Caco-2 (cell line): ENCODE data around the gene TCTN1. TPM values are rescaled to one million over a fixed set of nuclear protein-coding genes. Genes with fewer than 3 reads are reported as not detected.

ENCODE experiments used
- BruUV-seq: library from RNA; stranded (reverse); fragments of 400-500 nt; replicated peaks from 2 replicates; lab custom pipeline; 2021; lab: Mats Ljungman, UMichigan
- CTCF ChIA-PET: fragments of 300-600 bp; sonication (Branson Sonifier 250); formaldehyde crosslinking; loops from one replicate; lab custom pipeline; 2022; ENCODE audit warnings: antibody characterized with exemption; lab: Charles Lee
- POLR2A ChIA-PET: fragments of 300-600 bp; sonication (Branson Sonifier 250); formaldehyde crosslinking; loops from one replicate; lab custom pipeline; 2022; ENCODE audit warnings: antibody characterized with exemption; lab: Charles Lee
- DNase-seq, 2 experiments: peaks; one replicate each; pipeline versions ENCODE4 v3.0.0 to v3.0.0-alpha.2; 2020 to 2022
- H3K27me3 ChIP-seq: replicated peaks from 2 replicates; pipeline ENCODE4 v1.6.0; 2011; ENCODE audit warnings: low read length; ENCODE audit not compliant: control insufficient read depth, insufficient read depth
- H3K36me3 ChIP-seq: 2 replicates; pipeline ENCODE4 v1.5.1; 2011; ENCODE audit warnings: low read length; ENCODE audit not compliant: control insufficient read depth, insufficient read depth
- H3K4me1 ChIP-seq: fragments of 250-450 bp; sonication (Bioruptor Pico); 2 replicates; pipeline ENCODE4 v1.5.1; 2020; ENCODE audit warnings: mild to moderate bottlenecking
- H3K4me3 ChIP-seq: 2 replicates; pipeline ENCODE4 v1.5.1; 2011; ENCODE audit warnings: low read depth, mild to moderate bottlenecking, control low read depth, low read length
- H3K9me3 ChIP-seq: fragments of 250-450 bp; sonication (Bioruptor Pico); 2 replicates; pipeline ENCODE4 v1.5.1; 2020; ENCODE audit warnings: mild to moderate bottlenecking, moderate library complexity
- H3K27ac Mint-ChIP-seq: one replicate; pipeline ENCODE4 v1.8.0; 2022; ENCODE audit warnings: mixed read lengths; ENCODE audit not compliant: unreplicated experiment
- H3K27me3 Mint-ChIP-seq: one replicate; pipeline ENCODE4 v1.8.0; 2022; ENCODE audit warnings: mixed read lengths; ENCODE audit not compliant: insufficient read depth, unreplicated experiment
- H3K36me3 Mint-ChIP-seq: one replicate; pipeline ENCODE4 v1.8.0; 2022; ENCODE audit warnings: mild to moderate bottlenecking, mixed read lengths; ENCODE audit not compliant: insufficient read depth, unreplicated experiment
- H3K4me1 Mint-ChIP-seq: one replicate; pipeline ENCODE4 v1.8.0; 2022; ENCODE audit warnings: low read depth, mixed read lengths; ENCODE audit not compliant: unreplicated experiment
- H3K4me3 Mint-ChIP-seq: one replicate; pipeline ENCODE4 v1.8.0; 2022; ENCODE audit warnings: mild to moderate bottlenecking, moderate library complexity, mixed read lengths; ENCODE audit not compliant: unreplicated experiment
- H3K9me3 Mint-ChIP-seq: one replicate; pipeline ENCODE4 v1.8.0; 2022; ENCODE audit warnings: mixed read lengths; ENCODE audit not compliant: unreplicated experiment
- intact Hi-C: fragments of 100-400 bp; cut with micrococcal nuclease; formaldehyde crosslinking; loops from one replicate; pipeline ENCODE4 v1.10.0; 2022; ENCODE audit not compliant: unreplicated experiment
- total RNA-seq: library from RNA; stranded (reverse); gene quantifications from 2 replicates; pipeline ENCODE4 v1.2.3, GENCODE V29; 2022
- TF ChIP-seq, protein P1 (sequence below), 2 experiments: fragments of 200-600 bp in 1 of 2; IDR thresholded peaks; 1 replicate in 1 of 2; 2 replicates in 1 of 2; pipeline versions ENCODE4 v1.5.1 to v1.8.0; 2011 to 2022; ENCODE audit warnings: antibody characterized with exemption in 1 of 2, control low read depth in 1 of 2, inconsistent platforms in 1 of 2, low read depth in 1 of 2, low read length in 1 of 2, mild to moderate bottlenecking in 1 of 2, moderate library complexity in 1 of 2; ENCODE audit not compliant: insufficient read depth in 1 of 2, severe bottlenecking in 1 of 2, unreplicated experiment in 1 of 2

TCTN1 gene
- total RNA-seq, 1 experiment from 2014 or later: 13.8 TPM

GRCh38 chr12:110670161-110670701 is 56.3 kb downstream of the TCTN1 start:
- Histone ChIP-seq H3K9me3 (no peaks in the 10 kb centered on the region), H3K36me3 (no peaks in the 10 kb centered on the region), H3K4me1 (no peaks in the 10 kb centered on the region), H3K4me3 (no peak overlapping the region), H3K27me3 (no peaks in the 10 kb centered on the region)
- H3K4me3 Mint-ChIP-seq: no peak overlapping the region
- TF ChIP-seq, protein P1, sequence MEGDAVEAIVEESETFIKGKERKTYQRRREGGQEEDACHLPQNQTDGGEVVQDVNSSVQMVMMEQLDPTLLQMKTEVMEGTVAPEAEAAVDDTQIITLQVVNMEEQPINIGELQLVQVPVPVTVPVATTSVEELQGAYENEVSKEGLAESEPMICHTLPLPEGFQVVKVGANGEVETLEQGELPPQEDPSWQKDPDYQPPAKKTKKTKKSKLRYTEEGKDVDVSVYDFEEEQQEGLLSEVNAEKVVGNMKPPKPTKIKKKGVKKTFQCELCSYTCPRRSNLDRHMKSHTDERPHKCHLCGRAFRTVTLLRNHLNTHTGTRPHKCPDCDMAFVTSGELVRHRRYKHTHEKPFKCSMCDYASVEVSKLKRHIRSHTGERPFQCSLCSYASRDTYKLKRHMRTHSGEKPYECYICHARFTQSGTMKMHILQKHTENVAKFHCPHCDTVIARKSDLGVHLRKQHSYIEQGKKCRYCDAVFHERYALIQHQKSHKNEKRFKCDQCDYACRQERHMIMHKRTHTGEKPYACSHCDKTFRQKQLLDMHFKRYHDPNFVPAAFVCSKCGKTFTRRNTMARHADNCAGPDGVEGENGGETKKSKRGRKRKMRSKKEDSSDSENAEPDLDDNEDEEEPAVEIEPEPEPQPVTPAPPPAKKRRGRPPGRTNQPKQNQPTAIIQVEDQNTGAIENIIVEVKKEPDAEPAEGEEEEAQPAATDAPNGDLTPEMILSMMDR (IDR thresholded peaks at IDR 0.05; ENCODE audit: insufficient read depth in 1 of 2, low read depth in 1 of 2, low read length in 1 of 2, severe bottlenecking in 1 of 2, unreplicated experiment in 1 of 2): no peak
- intact Hi-C loops: no loop called here
- ChIA-PET POLR2A (no interaction called here), CTCF (no interaction called here)
- no peak for DNase-seq
- peaks cover 13% of the 10 kb centered on the region for H3K27me3 Mint-ChIP-seq
- BruUV-seq: no TSS peak
- no peaks in the 10 kb centered on the region for H3K9me3 Mint-ChIP-seq
- H3K36me3 Mint-ChIP-seq: no peaks in the 10 kb centered on the region
- no peak overlapping the region for H3K27ac Mint-ChIP-seq
- H3K4me1 Mint-ChIP-seq: peaks cover 11% of the 10 kb centered on the region

DNA sequence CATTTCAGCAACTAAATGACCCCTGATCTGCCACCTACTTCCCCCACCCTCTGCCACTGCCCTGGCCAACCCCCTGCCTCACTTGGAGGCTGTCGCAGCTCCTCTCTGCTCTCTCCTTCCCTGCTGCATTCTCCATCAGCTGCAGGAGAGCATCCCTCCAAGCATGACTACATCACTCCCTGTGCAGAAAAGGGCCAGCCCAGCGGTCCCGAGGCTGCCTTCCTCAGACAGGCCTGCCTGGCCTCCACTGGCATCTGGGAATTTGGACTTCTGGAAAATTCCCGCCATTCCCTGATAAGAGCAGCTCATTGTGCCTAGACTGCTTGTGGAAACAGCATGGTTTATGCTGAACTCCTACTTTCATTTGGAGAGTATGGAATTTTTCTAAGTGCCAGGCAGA is 62.2 kb downstream of the TCTN1 start:
- H3K4me1 ChIP-seq: no peaks in the 10 kb centered on the region
- DNase-seq: no peak
- no TSS peak for BruUV-seq
- H3K9me3 ChIP-seq: no peaks in the 10 kb centered on the region
- Mint-ChIP-seq H3K36me3 (no peaks in the 10 kb centered on the region), H3K4me1 (peaks cover 11% of the 10 kb centered on the region), H3K4me3 (no peak overlapping the region), H3K27ac (no peak overlapping the region), H3K9me3 (no peaks in the 10 kb centered on the region), H3K27me3 (no peaks in the 10 kb centered on the region)
- H3K4me3 ChIP-seq: no peak overlapping the region
- CTCF ChIA-PET: no interaction called here
- intact Hi-C loops: no loop called here
- POLR2A ChIA-PET: no interaction called here
- TF ChIP-seq, protein P1 (IDR thresholded peaks at IDR 0.05; ENCODE audit: insufficient read depth in 1 of 2, low read depth in 1 of 2, low read length in 1 of 2, severe bottlenecking in 1 of 2, unreplicated experiment in 1 of 2): no peak
- H3K36me3 ChIP-seq: no peaks in the 10 kb centered on the region
- H3K27me3 ChIP-seq: no peaks in the 10 kb centered on the region

DNA sequence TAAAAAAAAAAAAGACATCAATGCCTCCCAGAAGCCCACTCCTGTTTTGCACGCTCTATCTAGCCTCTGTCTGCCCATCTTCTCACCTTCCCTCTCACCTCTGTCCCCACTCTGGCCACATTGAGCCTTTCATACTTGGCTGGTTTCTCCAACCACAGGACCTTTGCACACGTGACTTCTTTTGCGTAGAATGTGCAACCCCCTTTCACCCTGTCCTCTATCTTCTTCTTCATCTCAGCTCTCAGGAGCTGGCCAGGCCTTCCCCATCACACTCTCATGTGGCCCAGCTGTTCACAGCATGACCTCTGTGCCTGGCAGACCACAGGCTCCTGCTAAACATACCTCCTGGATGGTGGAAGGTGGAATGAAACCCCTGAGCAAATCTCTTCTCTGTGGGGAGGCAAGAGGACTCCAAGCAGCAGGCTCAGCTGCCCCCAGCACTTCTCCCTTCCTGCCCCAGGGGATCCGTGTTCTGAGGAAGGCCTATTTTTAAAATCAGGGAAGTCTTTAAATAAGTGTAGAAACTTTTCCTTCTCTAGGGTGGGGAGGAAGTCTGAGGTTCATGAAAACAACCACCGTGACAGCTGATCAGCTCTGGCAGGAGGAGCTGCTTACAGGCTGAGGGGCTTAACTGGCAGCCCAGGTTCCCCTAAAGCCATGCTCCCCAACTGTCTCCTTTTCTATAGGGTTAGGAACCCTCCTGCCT is 63.4 kb downstream of the TCTN1 start:
- no peaks in the 10 kb centered on the region for H3K36me3 ChIP-seq
- no peaks in the 10 kb centered on the region for H3K27me3 ChIP-seq
- Mint-ChIP-seq H3K4me1 (peaks cover 11% of the 10 kb centered on the region), H3K27me3 (peaks cover 3% of the 10 kb centered on the region), H3K36me3 (no peaks in the 10 kb centered on the region), H3K9me3 (no peaks in the 10 kb centered on the region), H3K4me3 (no peak overlapping the region), H3K27ac (no peak overlapping the region)
- H3K4me3 ChIP-seq: no peak overlapping the region
- TF ChIP-seq, protein P1 (IDR thresholded peaks at IDR 0.05; ENCODE audit: insufficient read depth in 1 of 2, low read depth in 1 of 2, low read length in 1 of 2, severe bottlenecking in 1 of 2, unreplicated experiment in 1 of 2): no peak
- CTCF ChIA-PET: no interaction called here
- POLR2A ChIA-PET: no interaction called here
- DNase-seq: no peak
- intact Hi-C loops: no loop called here
- no TSS peak for BruUV-seq
- no peaks in the 10 kb centered on the region for H3K4me1 ChIP-seq
- H3K9me3 ChIP-seq: no peaks in the 10 kb centered on the region
